NCI-H2029 (cell line): ENCODE measurements around the gene AMFR.
"Not testable (repeated sequence)": the region's sequence is repeated elsewhere in the genome, so short reads cannot be mapped to it uniquely, and the experiment has no call there.

Source experiments
- DNase-seq: peaks from one replicate; lab custom pipeline; 2025; lab: John Stamatoyannopoulos, UW

The AMFR gene

DNA sequence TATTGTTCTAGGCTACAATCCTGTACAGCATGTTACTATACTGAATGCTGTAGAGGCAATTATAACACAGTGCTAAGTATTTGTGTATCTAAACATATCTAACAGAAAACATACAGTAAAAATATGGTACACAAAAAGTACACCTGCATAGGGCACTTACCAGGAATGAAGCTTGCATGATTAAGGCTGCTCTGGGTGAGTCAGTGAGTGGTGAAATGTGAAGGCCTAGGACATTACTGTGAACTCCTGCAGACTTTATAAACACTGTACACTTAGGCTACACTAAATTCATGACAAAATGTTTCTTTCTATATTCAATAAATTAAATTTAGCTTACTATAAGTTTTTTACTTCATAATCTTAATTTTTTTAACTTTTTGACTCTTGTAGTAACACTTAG is 37.1 kb downstream of the AMFR start:
- DNase-seq, result no peak

DNA sequence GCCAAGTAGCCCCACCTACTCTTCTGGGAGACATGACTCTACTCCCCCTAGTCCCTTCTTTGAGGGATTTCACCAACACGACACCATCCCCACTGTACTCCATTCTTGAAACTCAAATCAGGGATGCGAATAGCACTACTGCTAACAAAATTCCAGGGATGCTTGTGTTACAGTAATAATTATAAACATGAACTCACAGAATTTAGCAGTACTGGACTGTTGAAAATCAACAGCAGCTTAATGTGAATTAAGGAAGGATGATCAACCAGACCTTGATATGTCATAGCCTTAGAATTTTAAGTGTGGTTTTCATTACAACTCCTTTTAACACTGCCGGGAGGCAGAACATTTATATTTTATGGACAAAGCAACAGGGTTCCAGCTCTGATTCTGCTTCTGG is 37.9 kb downstream of the AMFR start:
- DNase-seq, result no peak

DNA sequence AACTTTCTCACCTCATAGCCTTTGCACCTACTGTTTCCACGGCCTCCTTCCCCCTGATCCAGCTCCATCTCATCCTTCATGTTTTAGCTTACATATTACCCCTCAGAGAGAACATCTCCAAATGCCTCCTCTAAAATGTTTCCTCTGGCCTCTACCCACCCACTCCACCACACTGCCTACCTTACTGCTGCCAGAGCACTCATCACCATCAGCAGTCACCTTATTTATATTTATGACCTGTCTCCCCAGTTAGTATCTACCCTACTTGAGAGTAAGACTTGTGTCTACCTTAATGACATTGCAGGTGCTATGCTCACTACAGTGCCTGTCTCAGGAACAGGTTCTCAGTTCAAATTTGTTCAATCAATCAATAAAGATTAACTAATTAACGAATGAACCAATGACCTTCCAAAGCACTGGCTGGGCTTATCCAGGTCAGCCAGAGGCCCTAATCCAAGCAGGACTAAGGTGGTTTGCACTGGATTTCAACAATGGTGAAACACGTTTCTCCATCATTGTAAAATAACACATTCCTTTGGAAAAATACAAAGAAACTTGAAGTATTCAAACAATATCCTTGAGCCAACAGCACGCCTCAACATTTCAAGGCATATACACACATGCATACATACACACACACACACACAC is 41.1 kb downstream of the AMFR start:
- no peak for DNase-seq

DNA sequence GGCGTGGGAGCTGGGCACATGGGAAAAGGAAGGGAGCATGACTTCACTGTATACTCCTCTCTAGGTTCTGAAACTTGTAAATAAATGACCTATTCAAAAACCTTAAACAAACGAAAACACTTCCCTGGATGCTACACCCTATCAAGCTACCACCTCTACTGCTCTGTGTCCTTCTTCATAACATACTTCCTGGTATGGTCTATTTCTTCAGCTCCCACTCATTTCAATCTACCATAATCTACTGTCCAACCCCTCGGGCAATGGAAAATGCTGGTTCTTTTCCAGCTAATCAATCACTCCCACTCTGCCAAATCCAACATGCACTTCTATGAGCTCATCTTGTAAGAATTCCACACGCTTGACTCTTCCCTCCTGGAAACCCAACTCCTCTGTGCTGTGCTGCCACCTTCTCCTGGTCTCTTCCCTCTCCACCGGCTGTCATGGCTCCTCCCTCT is 42.4 kb downstream of the AMFR start:
- DNase-seq, result no peak

DNA sequence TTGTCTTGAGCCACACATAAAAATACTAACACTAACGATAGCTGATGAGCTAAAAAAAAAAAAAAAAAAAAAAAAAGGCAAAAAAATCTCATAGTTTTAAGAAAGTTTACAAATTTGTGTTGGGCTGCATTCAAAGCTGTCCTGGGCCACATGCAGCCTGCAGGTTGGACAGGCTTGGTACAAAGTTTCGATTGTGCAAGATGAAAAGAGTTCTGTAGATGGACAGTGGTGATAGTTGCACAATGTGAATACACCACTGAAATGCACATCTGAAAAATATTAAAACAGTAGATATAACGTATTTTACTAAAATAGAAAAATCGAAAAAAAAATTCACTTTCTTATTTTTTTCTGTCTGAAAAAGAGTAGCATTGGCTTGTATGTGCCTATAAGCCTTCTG is 42.9 kb downstream of the AMFR start:
- no peak for DNase-seq

DNA sequence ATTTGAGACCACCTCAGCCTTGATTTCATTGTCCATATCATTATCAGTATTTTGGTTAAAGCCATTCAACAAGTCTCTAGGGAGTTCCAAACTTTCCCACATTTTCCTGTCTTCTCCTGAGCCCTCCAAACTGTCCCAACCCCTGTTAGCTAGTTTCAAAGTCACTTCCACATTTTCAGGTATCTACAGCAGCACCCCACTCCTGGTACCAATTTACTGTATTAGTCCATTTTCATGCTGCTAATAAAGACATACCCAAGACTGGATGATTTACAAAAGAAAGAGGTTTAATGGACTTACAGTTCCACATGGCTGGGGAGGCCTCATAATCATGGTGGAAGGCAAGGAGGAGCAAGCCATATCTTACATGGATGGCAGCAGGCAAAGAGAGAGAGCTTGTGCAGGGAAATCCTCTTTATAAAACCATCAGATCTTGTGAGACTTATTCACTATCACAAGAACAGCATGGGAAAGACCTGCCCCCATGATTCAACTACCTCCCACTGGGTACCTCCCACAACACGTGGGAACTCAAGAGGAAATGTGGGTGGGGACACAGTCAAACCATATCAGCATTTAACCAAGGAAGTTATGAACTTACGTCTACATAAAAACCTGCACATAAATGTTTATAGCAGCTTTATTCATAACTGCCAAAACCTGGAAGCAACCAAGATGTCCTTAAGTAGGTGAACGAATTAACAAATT is 44.4 kb downstream of the AMFR start:
- not testable (repeated sequence) for DNase-seq

DNA sequence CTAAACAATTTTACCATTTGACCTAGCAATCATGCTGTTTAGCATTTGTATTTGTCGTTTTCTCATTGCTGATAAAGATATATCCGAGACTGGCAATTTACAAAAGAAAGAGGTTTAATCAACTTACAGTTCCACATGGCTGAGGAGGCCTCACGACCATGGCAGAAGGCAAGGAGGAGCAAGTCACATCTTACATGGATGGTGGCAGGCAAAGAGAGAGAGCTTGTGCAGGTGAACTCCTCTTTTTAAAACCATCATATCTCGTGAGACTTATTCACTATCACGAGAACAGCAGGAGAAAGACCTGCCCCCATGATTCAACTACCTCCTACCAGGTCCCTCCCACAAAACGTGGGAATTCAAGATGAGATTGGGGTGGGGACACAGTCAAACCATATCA is 46.3 kb downstream of the AMFR start:
- not testable (repeated sequence) for DNase-seq

DNA sequence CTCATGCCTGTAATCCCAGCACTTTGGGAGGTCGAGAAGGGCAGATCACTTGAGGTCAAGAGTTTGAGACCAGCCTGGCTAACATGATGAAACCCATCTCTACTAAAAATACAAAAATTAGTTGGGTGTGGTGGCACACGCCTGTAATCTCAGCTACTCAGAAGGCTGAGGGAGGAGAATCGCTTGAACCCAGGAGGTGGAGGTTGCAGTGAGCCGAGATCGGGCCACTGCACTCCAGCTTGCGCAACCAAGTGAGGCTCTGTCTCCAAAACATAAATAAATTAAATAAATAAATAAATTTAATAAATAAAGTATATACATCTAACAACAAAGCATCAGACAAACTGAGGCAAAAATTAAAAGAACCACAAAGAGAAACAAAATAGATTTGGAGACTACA is 49.6 kb downstream of the AMFR start:
- DNase-seq, result not testable (repeated sequence)

DNA sequence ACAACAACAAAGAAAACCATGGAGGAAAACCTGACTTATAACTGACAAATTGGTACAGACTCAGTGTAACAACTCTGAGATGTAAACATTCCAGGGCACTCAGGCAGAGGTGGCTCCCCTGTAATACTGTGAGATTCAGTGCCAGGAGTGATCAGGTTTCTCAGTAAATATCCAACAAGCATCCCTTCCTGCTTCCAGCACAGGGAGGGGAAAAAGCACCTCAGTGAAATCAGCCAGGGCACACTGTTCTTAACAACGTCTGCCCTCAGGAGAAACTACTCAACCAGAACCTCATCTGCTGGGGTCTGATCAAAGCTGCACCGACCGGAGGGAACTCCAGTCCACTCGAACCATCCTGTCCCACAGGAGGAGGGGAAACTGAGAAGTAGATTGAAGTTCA is 52.3 kb downstream of the AMFR start:
- DNase-seq, result peak; percentile 9

DNA sequence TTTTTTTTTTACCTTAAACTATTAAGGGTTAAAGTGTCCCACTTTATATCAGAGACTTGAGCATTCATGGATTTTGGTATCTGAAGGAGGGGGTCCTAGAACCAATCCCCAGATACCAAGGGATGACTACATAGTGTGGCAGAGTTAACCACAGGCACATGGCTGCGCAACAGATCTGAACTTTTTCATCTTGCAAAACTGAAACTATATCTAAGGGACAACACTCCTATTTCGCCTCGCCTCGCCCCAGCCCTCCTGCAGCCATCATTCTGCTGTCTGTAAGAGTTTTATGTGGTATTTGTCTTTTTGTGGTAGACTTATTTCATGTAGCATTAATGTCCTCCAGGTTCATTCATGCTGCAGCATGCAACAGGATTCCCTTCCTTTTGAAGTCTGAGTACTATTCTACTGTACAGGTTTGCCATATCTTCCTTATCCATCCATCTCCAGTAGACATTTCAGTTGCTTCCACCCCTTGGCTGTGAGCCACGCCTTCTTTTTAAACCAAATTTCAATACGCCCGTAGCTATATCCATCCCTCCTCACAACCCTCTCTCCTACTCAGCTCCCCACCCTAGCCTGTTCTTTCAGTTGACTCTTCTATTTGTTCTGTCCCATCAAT is 53.2 kb downstream of the AMFR start:
- no peak for DNase-seq

DNA sequence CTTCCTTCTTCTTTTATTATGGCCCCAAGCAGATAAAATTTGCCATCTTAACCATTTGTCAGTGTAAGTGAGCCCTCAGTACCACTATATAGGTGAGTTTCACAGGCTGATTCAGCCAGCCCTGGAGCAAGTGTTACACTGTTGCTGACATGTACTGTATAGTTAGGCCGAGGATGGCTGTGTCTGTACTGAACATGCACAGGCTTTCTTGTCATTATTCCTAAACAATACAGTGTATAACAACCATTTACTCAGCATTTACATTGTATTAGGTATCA is 53.7 kb downstream of the AMFR start:
- no peak for DNase-seq

DNA sequence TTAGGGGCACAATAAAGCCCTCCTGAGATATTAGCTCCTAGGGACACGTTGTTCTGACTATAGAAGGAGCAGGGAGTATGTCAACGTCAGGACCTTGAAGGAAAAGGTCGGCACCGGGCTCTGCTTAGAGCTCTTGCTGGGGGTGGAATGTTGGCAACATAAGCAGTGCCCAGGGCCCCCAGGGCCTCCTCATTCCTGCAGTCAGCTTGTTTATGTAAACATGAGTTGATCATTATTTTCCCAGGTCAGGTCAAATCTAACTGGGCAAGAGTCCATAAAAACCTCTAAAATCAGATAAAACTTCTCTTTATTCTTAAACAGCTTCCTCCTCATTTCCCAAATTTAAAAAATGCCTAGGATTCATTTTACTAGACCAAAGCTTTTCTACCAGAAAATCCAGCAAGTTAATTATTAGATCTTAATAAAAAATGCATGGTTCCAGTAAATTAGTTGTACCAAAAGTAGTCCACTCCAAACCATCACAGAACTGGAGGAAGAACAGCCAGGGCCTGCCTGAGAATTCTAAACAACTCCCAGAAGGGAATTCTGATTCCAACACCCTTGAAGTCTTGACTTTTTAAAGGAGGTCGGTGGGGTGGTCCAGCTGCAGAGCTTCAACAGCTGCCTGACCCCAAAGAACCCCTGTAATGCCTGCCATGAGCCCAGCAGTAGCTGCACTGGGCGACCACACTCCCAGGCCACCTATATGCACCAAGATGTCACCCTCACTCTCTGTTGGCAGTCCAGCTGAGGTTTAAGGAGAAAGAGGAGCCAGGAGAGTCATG is 54.3 kb downstream of the AMFR start:
- DNase-seq, result no peak

DNA sequence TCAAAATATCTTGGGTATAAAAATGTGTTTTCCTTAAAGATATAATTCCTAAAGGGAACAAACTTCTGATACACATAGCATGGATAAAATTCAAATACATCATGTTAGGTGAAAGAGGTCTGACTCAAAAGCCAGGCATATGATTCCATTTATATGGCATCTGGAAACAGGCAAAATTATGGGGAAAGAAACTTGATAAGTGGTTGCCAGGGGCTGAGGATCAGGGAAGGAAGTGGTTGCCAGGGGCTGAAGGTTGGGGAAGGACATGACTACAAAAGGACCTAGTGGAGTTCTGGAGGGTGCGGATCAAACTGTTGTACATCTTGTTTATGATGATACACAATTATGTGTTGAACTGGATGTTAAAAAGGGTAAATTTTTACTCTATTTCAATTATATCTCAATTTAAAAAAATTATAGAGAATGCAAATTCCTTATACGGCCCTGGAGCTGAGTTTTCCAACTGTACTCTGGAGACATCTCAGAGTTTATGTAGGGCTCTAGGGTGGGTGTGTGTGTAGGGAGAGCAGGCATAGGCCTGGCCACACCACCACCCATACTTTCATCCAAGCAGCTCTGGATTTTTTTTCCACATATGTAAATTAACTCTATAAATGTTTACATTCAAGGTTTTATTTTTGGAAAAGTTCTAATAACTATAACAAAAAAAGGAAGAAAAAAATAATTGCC is 55.0 kb downstream of the AMFR start:
- DNase-seq, result no peak

DNA sequence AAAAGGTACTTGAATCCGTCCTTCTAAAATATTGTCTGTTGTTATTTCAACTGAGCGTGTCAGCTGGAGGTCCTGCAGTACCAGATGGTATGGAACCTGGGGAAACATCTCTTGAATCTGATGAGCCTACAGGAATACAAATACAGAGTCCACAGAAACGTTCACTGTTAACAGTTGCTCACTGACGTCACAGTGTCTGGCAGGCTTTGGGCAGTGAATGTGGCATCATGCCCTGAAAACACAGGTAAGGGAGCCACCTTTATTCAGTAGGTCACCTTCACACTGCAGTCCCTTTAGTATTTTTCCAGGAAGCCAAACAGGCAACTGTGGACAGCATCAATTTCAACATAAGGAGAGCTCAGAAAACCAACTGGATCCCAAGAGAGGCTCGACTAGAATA is 56.1 kb downstream of the AMFR start:
- no peak for DNase-seq

DNA sequence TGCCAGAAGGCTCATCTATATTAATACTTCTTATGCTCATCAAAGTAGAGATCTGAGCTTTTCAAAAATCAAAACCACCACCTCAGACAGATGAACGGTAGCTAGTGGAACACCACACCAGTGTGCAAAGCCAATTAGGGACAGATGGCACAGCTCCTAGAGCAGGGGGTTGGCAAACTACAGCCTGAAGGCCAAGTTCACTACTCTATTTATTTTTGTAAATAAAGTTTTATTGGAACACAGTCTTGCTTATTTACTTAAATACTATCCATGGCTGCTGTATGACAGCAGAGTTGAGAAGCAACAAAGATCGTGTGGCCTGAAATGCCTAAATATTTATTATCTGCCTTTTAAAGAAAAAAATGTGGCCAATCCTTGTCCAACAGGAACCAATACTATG is 56.8 kb downstream of the AMFR start:
- DNase-seq, result no peak

DNA sequence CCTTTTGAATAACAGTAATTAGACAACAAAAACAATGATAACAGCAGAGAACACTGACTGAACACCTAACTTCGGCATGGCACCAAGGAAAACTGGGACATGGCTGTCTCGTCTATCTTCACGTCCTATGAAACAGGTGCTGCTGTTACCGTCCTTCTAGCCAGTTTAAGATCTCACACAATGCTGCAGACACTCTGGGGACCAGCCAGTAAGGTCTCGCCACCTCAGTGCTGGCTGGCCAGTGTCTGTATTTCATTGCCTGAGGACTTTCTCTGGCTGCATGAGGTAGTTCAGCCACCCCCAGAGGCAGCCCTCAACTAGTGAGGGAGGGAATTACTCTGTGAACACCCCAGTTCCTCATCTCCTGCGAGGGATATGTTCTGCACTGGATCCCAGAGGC is 57.6 kb downstream of the AMFR start:
- no peak for DNase-seq

DNA sequence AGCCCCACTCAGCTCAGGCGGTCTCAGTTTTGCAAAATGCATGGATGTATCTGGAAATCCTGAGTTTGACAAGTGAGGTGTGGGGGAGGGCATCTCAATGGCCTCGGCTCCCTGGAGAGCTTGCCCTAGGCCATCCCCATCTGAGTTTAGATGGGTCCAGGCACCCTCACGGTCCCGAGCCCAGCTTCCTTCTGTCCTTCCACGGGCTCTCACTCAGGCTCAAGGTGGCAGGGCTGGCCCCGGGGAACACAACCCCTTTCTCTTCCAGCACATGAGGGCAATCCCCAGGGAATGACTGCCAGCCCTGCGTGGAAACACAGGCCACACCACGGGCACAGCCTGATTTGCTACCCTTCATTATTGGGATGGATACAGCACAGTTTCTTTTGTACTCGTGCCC is 58.4 kb downstream of the AMFR start:
- DNase-seq, result no peak

DNA sequence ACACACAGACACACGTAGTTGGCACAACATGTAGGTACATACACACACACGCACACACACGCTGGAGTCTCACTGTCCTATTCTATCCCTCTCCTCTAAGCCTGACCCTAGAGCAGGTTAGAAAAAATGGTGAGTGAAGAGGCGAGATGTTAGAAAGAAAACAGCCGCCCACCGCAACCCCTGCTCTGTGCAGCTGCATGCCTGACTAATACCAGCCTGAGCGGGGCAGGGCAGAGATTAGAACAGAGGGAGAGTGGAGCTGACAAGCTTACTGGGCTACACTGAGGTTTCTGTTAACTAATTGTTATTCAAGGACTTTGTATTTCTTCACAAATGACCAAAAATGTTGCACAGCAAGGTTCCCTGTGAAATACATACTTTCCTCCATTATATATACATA is 59.8 kb downstream of the AMFR start:
- no peak for DNase-seq

DNA sequence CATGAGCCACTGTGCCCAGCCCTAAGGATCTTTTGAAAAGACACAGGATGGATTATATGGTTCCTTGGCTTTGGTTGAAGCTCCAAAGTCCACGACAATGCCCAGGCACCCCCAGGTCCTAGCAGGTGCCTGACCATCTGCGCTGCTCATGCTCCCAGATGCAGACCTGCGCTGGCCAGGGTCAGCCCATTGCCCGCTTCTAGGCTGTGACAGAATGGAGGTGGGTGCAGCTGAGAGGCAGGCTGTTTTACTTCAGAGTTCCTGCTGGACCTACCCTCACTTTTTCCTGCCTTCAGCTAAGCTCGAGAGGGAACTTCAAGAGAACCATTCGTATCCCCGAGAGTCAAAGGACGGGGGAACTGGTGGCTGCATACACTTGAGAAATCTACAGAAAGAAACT is 60.5 kb downstream of the AMFR start:
- no peak for DNase-seq

DNA sequence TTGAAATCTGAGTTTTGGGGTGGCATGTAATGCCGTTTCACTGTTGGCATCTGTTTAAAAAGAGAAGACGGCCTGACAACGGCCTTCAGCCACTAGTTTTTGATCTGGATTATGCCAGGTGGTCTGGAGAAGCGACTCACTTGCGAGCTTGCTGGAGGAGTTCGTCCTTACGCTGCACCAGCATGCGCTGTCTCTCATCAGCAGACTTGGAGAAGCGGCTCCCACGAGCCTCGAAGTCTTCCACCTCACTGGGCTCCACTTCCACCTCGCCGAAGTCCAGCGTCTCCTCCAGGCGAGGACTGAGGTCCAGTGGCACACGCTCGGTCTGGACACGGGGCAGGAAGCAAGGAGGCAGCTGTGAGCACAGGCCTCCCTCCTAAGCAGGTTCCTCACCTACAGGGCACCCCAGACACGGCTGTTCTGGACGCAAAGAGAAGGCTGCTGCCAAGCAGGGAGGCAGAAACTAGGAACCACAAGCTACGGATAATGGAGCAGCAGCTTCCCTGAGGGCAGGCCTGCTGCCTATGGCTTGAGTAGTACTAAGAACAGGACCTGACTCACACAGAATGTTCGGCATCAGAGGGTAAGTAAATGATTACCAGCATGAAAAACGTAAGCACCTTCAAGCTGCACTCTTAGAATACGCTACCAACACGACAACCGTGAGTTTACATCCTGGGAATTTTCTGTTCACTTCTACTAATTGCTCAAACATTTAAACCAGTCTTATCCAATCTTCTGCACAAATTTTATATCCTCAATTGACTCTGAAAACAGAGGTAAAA is 61.4 kb downstream of the AMFR start:
- DNase-seq, result no peak

DNA sequence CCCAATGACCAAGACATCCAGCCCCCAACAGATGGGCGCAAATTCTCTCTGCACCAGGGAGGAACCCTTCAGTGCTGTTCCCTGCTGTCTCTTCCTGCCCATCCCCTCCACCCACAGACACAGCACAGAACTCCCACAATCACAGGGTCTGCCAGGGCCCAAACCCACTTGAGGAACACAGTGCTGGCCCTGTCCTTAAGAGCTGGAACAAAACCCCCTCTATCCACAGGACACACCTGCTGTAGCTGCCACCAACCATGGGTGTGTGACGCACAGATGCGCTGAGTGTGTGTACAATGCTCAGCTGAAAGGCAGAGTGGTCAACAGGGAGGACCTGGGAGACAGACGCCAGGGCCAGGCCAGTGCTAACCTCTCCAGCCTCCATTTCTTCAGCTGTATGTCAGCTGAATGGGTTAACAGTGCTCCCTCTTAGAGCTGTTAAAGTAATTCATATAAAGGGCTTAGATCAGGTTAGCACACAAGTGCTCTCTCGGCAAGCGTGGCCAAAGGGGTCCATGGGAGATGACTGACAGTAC is 62.1 kb downstream of the AMFR start:
- no peak for DNase-seq
